Esophagus squamous epithelium (tissue), 5 donors: Measurements from ENCODE around the gene APBB3. TPM values are rescaled to one million over a fixed set of nuclear protein-coding genes. Genes with fewer than 3 reads are reported as not detected.
"Not testable (repeated sequence)": the region's sequence is repeated elsewhere in the genome, so short reads cannot be mapped to it uniquely, and the experiment has no call there.

Experiments
- DNase-seq: peaks from one replicate; lab custom pipeline; 2025; lab: John Stamatoyannopoulos, UW
- H3K27ac ChIP-seq, 4 donors: fragments of 200-600 bp; sonication (generic); one replicate each; pipeline ENCODE4 v1.5.1; 2016 to 2019; ENCODE audit warnings: mild to moderate bottlenecking in 1 of 4
- H3K27me3 ChIP-seq, 4 donors: fragments of 200-600 bp; sonication (generic); 1 replicate in 3 of 4; 2 replicates in 1 of 4; pipeline versions ENCODE4 v1.5.1 to v1.6.0; 2017 to 2021; ENCODE audit warnings: antibody characterized with exemption in 1 of 4
- H3K36me3 ChIP-seq, 3 donors: fragments of 200-600 bp; sonication (generic); one replicate each; pipeline ENCODE4 v1.5.1; 2016 to 2019
- H3K4me1 ChIP-seq, 3 donors: fragments of 200-600 bp; sonication (generic); one replicate each; pipeline ENCODE4 v1.5.1; 2017 to 2019
- H3K4me3 ChIP-seq, 4 donors: fragments of 200-600 bp; sonication (generic); 1 replicate in 3 of 4; 2 replicates in 1 of 4; pipeline ENCODE4 v1.5.1; 2016 to 2019; ENCODE audit warnings: mild to moderate bottlenecking in 2 of 4, moderate library complexity in 1 of 4
- H3K9me3 ChIP-seq, 3 donors: fragments of 200-600 bp; sonication (generic); one replicate each; pipeline ENCODE4 v1.5.1; 2016 to 2019
- POLR2A ChIP-seq, 4 donors: fragments of 450-650 bp; IDR thresholded peaks; one replicate each; pipeline ENCODE4 v1.6.1; 2017; ENCODE audit warnings: antibody characterized with exemption in 4 of 4, mild to moderate bottlenecking in 4 of 4, moderate library complexity in 3 of 4
- WGBS, 2 donors: methylation state at CpG; one replicate each; pipeline ENCODE4 v1.1.5; 2018; 5-methylcytosine and 5-hydroxymethylcytosine counted together
- intact Hi-C: fragments of 100-400 bp; cut with DNase I; formaldehyde crosslinking; loops from one replicate; pipeline ENCODE4 v1.15.0; 2022
- total RNA-seq, 4 donors: library from RNA; depleted of rRNA; stranded (reverse); fragments of >200 nt; gene quantifications; one replicate each; pipeline ENCODE4 v1.1.0, GENCODE V29; 2016
- TF ChIP-seq, protein P1 (sequence below), 6 experiments: fragments of 450-650 bp in 4 of 6; fragments of 200-600 bp in 2 of 6; sonication (generic) in 2 of 6; IDR thresholded peaks; one replicate each; pipeline ENCODE4 v1.5.1; 2016 to 2019; ENCODE audit warnings: antibody characterized with exemption in 6 of 6, mild to moderate bottlenecking in 4 of 6, moderate library complexity in 4 of 6
- donor health status: DM: yes; HTN: yes; CAD: no.

Gene APBB3
- total RNA-seq, 4 donors from 2014 or later = 3.4 to 10.5 (median 6.5) TPM

- WGBS, 2 donors = 68 to 70% methylated on average over 4 to 5 of the region's 7 CpGs
- no peak for TF ChIP-seq POLR2A (IDR thresholded peaks at IDR 0.05)
- TF ChIP-seq, protein P1, sequence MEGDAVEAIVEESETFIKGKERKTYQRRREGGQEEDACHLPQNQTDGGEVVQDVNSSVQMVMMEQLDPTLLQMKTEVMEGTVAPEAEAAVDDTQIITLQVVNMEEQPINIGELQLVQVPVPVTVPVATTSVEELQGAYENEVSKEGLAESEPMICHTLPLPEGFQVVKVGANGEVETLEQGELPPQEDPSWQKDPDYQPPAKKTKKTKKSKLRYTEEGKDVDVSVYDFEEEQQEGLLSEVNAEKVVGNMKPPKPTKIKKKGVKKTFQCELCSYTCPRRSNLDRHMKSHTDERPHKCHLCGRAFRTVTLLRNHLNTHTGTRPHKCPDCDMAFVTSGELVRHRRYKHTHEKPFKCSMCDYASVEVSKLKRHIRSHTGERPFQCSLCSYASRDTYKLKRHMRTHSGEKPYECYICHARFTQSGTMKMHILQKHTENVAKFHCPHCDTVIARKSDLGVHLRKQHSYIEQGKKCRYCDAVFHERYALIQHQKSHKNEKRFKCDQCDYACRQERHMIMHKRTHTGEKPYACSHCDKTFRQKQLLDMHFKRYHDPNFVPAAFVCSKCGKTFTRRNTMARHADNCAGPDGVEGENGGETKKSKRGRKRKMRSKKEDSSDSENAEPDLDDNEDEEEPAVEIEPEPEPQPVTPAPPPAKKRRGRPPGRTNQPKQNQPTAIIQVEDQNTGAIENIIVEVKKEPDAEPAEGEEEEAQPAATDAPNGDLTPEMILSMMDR (IDR thresholded peaks at IDR 0.05) = no peak
- H3K4me1 ChIP-seq = peaks cover 0 to 33% (median 6%) of the 10 kb centered on the region in 3 donors
- no peak overlapping the region for H3K27ac ChIP-seq
- H3K36me3 ChIP-seq = no peaks in the 10 kb centered on the region
- no peak overlapping the region for H3K4me3 ChIP-seq
- no peaks in the 10 kb centered on the region for H3K9me3 ChIP-seq
- intact Hi-C loops = no loop called here
- no peaks in the 10 kb centered on the region for H3K27me3 ChIP-seq
- DNase-seq = no peak
Measured at GRCh38 chr5:140590861-140591260, 26.5 kb upstream of the APBB3 start.

DNA sequence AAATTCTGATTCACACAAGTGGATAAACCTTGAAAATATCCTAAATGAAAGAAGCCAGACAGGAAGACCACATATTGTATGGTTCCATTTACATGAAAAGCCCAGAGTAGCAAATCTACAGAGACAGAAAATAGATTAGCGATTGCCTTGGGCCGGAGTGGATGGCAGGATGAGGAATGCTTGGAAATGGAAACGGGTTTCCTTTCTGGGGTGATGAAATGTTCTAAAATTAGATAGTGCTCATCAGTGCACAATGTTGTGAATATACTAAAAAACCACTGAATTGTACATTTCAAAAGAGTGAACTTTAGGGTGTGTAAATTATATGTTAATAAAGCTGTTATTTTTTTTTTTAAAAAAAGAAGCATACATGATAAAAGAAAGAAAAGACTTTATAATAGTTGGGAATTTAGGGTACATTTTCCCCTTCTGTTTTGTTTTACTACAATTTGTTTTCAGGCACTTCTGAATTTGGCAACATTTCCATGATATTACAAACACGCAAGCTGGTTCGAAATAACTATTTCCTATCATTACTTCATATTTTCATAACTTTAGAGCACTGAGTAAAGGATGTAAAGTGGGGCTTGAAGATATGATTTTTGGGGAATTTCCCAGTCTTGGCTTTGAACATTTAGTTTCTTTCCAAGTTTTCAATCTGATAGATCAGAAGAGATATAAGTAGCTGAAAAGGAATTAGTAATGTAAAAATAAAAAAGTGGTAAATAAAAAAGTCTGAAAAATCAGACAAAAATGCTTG is 24.1 kb upstream of the APBB3 start:
- peaks cover 0 to 27% (median 0%) of the 10 kb centered on the region in 3 donors for H3K4me1 ChIP-seq
- WGBS, 2 donors = 32 to 53% methylated on average over 5 of the region's 5 CpGs
- DNase-seq = no peak

GRCh38 chr5:140587495-140587894 is 23.1 kb upstream of the APBB3 start:
- Histone ChIP-seq H3K4me1 (peaks cover 0 to 27% (median 0%) of the 10 kb centered on the region in 3 donors), H3K9me3 (no peaks in the 10 kb centered on the region), H3K27me3 (no peaks in the 10 kb centered on the region), H3K4me3 (no peak overlapping the region), H3K27ac (no peak overlapping the region), H3K36me3 (no peaks in the 10 kb centered on the region)
- 87 to 94% methylated on average over 1 of the region's 1 CpG for WGBS, 2 donors
- no peak for DNase-seq
- no peak for TF ChIP-seq POLR2A (IDR thresholded peaks at IDR 0.05)
- TF ChIP-seq, protein P1 (IDR thresholded peaks at IDR 0.05) = no peak
- intact Hi-C loops = no loop called here

More for the DNA sequence above, 24.1 kb upstream of the APBB3 start:
- Histone ChIP-seq H3K36me3 (no peaks in the 10 kb centered on the region), H3K9me3 (no peaks in the 10 kb centered on the region), H3K27ac (peak overlapping the region in 3 of 4 donors; percentile 22 to 55 (median 36)), H3K27me3 (no peaks in the 10 kb centered on the region), H3K4me3 (no peak overlapping the region)
- TF ChIP-seq, protein P1 (IDR thresholded peaks at IDR 0.05) = no peak
- no peak for TF ChIP-seq POLR2A (IDR thresholded peaks at IDR 0.05)
- intact Hi-C loops = no loop called here

DNA sequence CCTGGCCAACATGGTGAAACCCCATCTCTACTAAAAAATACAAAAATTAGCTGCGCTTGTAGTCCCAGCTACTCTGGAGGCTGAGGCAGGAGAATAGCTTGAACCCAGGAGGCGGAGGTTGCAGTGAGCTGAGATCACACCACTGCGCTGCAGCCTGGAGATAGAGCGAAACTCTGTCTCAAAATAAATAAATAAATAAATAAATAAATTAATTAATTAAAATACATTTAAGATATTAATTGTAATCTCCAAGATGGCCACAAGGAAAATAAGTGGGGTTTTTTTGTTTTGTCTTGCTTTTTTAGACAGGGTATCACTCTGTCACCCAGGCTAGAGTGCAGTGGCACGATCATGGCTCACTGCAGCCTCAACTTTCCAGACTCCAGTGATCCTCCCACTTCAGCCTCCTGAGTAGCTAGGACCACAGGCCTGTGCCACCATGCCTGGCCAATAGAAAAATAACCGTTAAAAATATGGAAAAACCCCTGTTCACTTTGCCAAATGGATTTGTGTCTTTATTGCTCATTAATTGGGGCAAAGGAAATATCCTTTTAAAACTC is 14.9 kb upstream of the APBB3 start:
- WGBS, 2 donors = 88 to 91% methylated on average over 6 of the region's 6 CpGs
- H3K36me3 ChIP-seq, H3K27ac ChIP-seq, H3K9me3 ChIP-seq, H3K4me3 ChIP-seq, intact Hi-C loops, H3K27me3 ChIP-seq, DNase-seq, H3K4me1 ChIP-seq: not testable (repeated sequence)

DNA sequence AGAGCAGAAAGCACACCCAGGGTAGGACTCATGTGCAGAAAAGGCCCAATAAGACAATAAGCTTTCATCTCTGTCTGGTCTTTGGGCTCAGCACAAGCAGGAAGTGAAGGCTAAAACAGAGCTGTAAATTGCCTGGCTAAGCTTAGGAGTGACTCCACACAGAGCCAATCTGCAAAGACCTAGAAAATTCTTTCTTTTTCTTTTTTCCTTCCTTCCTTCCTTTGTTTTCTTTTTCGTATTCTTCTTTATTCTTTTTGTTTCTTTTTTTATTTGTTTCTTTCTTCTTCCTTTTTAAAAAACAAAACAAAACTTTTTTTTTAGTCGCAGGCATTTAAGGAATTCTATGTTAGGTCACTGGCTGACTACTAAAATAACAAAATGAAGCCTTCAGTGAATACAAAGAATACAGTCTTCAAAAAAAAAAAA is 12.4 kb upstream of the APBB3 start:
- WGBS, 2 donors = 63 to 69% methylated on average over 2 of the region's 2 CpGs
- Histone ChIP-seq H3K36me3 (no peaks in the 10 kb centered on the region), H3K27ac (peak overlapping the region in 3 of 4 donors; percentile 0 to 61 (median 31)), H3K9me3 (no peaks in the 10 kb centered on the region), H3K4me3 (no peak overlapping the region), H3K27me3 (no peaks in the 10 kb centered on the region), H3K4me1 (peaks cover 0 to 3% (median 0%) of the 10 kb centered on the region in 3 donors)
- TF ChIP-seq, protein P1 (IDR thresholded peaks at IDR 0.05) = no peak
- no peak for TF ChIP-seq POLR2A (IDR thresholded peaks at IDR 0.05)
- intact Hi-C loops = no loop called here
- DNase-seq = no peak
